Activated CD8-positive, alpha-beta T cell treated with anti-CD3 and anti-CD28 coated beads for 36 hours (primary cell): Measurements from ENCODE around the gene MOB3A. TPM values are rescaled to one million over a fixed set of nuclear protein-coding genes. Genes with fewer than 3 reads are reported as not detected.

Source experiments
- ATAC-seq: fragments of 200-7000 bp; cut with Tn5 transposase; one replicate; pipeline ENCODE4 v1.10.0; 2021; ENCODE audit warnings: mild to moderate bottlenecking, moderate library complexity
- CTCF ChIA-PET: fragments of 350-600 bp; sonication (Branson Sonifier 250); formaldehyde crosslinking; loops from one replicate; lab custom pipeline; 2021; ENCODE audit warnings: antibody characterized with exemption; lab: Charles Lee
- POLR2A ChIA-PET: fragments of 350-600 bp; sonication (Branson Sonifier 250); formaldehyde crosslinking; loops from one replicate; lab custom pipeline; 2021; ENCODE audit warnings: antibody characterized with exemption; lab: Charles Lee
- DNase-seq: peaks from one replicate; pipeline ENCODE4 v3.0.0-alpha.2; 2020
- H3K27ac Mint-ChIP-seq: one replicate; pipeline ENCODE4 v1.8.0; 2021; ENCODE audit warnings: mild to moderate bottlenecking, mixed read lengths
- H3K27me3 Mint-ChIP-seq: one replicate; pipeline ENCODE4 v1.8.0; 2021; ENCODE audit warnings: mixed read lengths
- H3K36me3 Mint-ChIP-seq: one replicate; pipeline ENCODE4 v1.8.0; 2021; ENCODE audit warnings: low read depth, mixed read lengths
- H3K4me1 Mint-ChIP-seq: one replicate; pipeline ENCODE4 v1.8.0; 2021; ENCODE audit warnings: low read depth, mixed read lengths
- H3K4me3 Mint-ChIP-seq: one replicate; pipeline ENCODE4 v1.8.0; 2021; ENCODE audit warnings: mild to moderate bottlenecking, moderate library complexity, mixed read lengths
- H3K9me3 Mint-ChIP-seq: one replicate; pipeline ENCODE4 v1.8.0; 2021; ENCODE audit warnings: mixed read lengths
- CTCF ChIP-seq: fragments of 200-600 bp; IDR thresholded peaks from one replicate; pipeline ENCODE4 v1.8.0; 2022; ENCODE audit warnings: antibody characterized with exemption, mild to moderate bottlenecking
- intact Hi-C: fragments of 100-400 bp; cut with micrococcal nuclease; formaldehyde crosslinking; loops from one replicate; pipeline ENCODE4 v1.10.0; 2022
- total RNA-seq, 2 experiments: library from RNA; stranded (reverse); gene quantifications; one replicate each; pipeline ENCODE4 v1.2.3, GENCODE V29; 2021

Gene MOB3A
- total RNA-seq, 2 experiments from 2014 or later = 175 to 185 TPM

GRCh38 chr19:2083174-2083854 is 12.8 kb downstream of the MOB3A start:
- ChIA-PET CTCF (interaction anchor here (1.0 to 2.7 kb wide), 7 partner anchors 9 to 51 kb away, joined by 3 to 13 read pairs (median 3); no protein-coding TSS in a partner anchor), POLR2A (interaction anchor here (0.7 to 4.4 kb wide), 16 partner anchors 9 to 188 kb away, joined by 3 to 43 read pairs (median 6); partner anchors contain the start of gene MOB3A)
- intact Hi-C loops = no loop called here
- TF ChIP-seq CTCF = no peak
- peak; percentile 29 for ATAC-seq
- Mint-ChIP-seq H3K4me3 (peak overlapping the region; percentile 99), H3K4me1 (peaks cover 54% of the 10 kb centered on the region), H3K36me3 (peaks cover 78% of the 10 kb centered on the region), H3K9me3 (no peaks in the 10 kb centered on the region), H3K27ac (peak overlapping the region; percentile 100), H3K27me3 (no peaks in the 10 kb centered on the region)
- peak; percentile 83 for DNase-seq

GRCh38 chr19:2081873-2082810 is 14.0 kb downstream of the MOB3A start:
- Mint-ChIP-seq H3K9me3 (no peaks in the 10 kb centered on the region), H3K36me3 (peaks cover 82% of the 10 kb centered on the region), H3K27ac (peak overlapping the region; percentile 100), H3K27me3 (no peaks in the 10 kb centered on the region), H3K4me1 (peaks cover 42% of the 10 kb centered on the region), H3K4me3 (peak overlapping the region; percentile 99)
- intact Hi-C loops = no loop called here
- no peak for TF ChIP-seq CTCF
- POLR2A ChIA-PET = interaction anchor here (0.8 to 4.4 kb wide), 11 partner anchors 9 to 67 kb away, joined by 3 to 43 read pairs (median 6); partner anchors contain the start of gene MOB3A
- DNase-seq (peak; percentile 80), ATAC-seq (peak; percentile 38)
- CTCF ChIA-PET = interaction anchor here (1.5 to 2.4 kb wide), 2 partner anchors 12 kb away, joined by 6 to 13 read pairs; no protein-coding TSS in a partner anchor

- no peak for DNase-seq
- peaks cover 89% of the 10 kb centered on the region for H3K36me3 Mint-ChIP-seq
- H3K27ac Mint-ChIP-seq = peak overlapping the region; percentile 100
- ChIA-PET POLR2A (interaction anchor here (0.6 to 1.6 kb wide), 4 partner anchors 9 to 15 kb away, joined by 3 to 5 read pairs (median 4); no protein-coding TSS in a partner anchor), CTCF (interaction anchor here (0.7 to 0.9 kb wide), 2 partner anchors 11 kb away, joined by 3 to 5 read pairs; no protein-coding TSS in a partner anchor)
- ATAC-seq = no peak
- no peaks in the 10 kb centered on the region for H3K9me3 Mint-ChIP-seq
- H3K4me1 Mint-ChIP-seq = peaks cover 33% of the 10 kb centered on the region
- peak overlapping the region; percentile 99 for H3K4me3 Mint-ChIP-seq
- intact Hi-C loops = no loop called here
- H3K27me3 Mint-ChIP-seq = no peaks in the 10 kb centered on the region
- TF ChIP-seq CTCF = no peak
Measured at GRCh38 chr19:2080336-2080988, 15.7 kb downstream of the MOB3A start.

- Mint-ChIP-seq H3K9me3 (no peaks in the 10 kb centered on the region), H3K27me3 (no peaks in the 10 kb centered on the region), H3K27ac (peak overlapping the region; percentile 100), H3K36me3 (peaks cover 86% of the 10 kb centered on the region), H3K4me1 (peaks cover 30% of the 10 kb centered on the region), H3K4me3 (peak overlapping the region; percentile 99)
- ATAC-seq (no peak), DNase-seq (no peak)
- CTCF ChIA-PET = interaction anchor here (0.7 kb wide), 1 partner anchor 10 kb away, joined by 3 read pairs; no protein-coding TSS in a partner anchor
- intact Hi-C loops = no loop called here
- POLR2A ChIA-PET = interaction anchor here (1.3 to 1.6 kb wide), 2 partner anchors 8 to 11 kb away, joined by 3 to 4 read pairs; no protein-coding TSS in a partner anchor
- no peak for TF ChIP-seq CTCF
Measured at GRCh38 chr19:2079865-2080301, 16.2 kb downstream of the MOB3A start.
